Thyroid gland (tissue), 4 donors: ENCODE data around the gene CHST12. TPM values are rescaled to one million over a fixed set of nuclear protein-coding genes. Genes with fewer than 3 reads are reported as not detected.

Experiments
- DNase-seq, 2 donors: peaks; one replicate each; pipeline ENCODE4 v3.0.0-alpha.2; 2019
- H3K27ac ChIP-seq, 3 donors: fragments of 200-600 bp; sonication (generic); 1 replicate in 2 of 3; 2 replicates in 1 of 3; pipeline ENCODE4 v1.5.1; 2016 to 2019; ENCODE audit warnings: mild to moderate bottlenecking in 1 of 3, moderate library complexity in 1 of 3
- H3K27me3 ChIP-seq: fragments of 200-600 bp; sonication (generic); one replicate; pipeline ENCODE4 v1.5.1; 2019
- H3K36me3 ChIP-seq, 2 donors: fragments of 200-600 bp; sonication (generic); one replicate each; pipeline ENCODE4 v1.5.1; 2016 to 2019
- H3K4me1 ChIP-seq, 2 donors: fragments of 200-600 bp; sonication (generic); one replicate each; pipeline ENCODE4 v1.5.1; 2017 to 2019
- H3K4me3 ChIP-seq, 3 donors: fragments of 200-600 bp; sonication (generic); replicated peaks in 1 of 3; 1 replicate in 2 of 3; 2 replicates in 1 of 3; pipeline ENCODE4 v1.5.1; 2016; ENCODE audit warnings: mild to moderate bottlenecking in 1 of 3
- H3K9me3 ChIP-seq: fragments of 200-600 bp; sonication (generic); one replicate; pipeline ENCODE4 v1.5.1; 2017
- POLR2A ChIP-seq, 2 donors: fragments of 450-650 bp; IDR thresholded peaks; one replicate each; pipeline ENCODE4 v1.6.1; 2017; ENCODE audit warnings: antibody characterized with exemption in 2 of 2, mild to moderate bottlenecking in 2 of 2, moderate library complexity in 1 of 2
- WGBS, 2 donors: methylation state at CpG; one replicate each; pipeline ENCODE4 v1.1.5; 2017; 5-methylcytosine and 5-hydroxymethylcytosine counted together
- intact Hi-C: fragments of 100-400 bp; cut with DNase I; formaldehyde crosslinking; loops from one replicate; pipeline ENCODE4 v1.15.1; 2023
- total RNA-seq, 4 donors: library from RNA; depleted of rRNA; stranded (reverse); fragments of >200 nt; gene quantifications; one replicate each; pipeline ENCODE4 v1.2.3, GENCODE V29; 2016
- TF ChIP-seq, protein P1 (sequence below), 6 experiments: fragments of 200-600 bp in 3 of 6; fragments of 450-650 bp in 3 of 6; sonication (generic) in 3 of 6; IDR thresholded peaks; one replicate each; pipeline ENCODE4 v1.5.1; 2016 to 2019; ENCODE audit warnings: antibody characterized with exemption in 6 of 6, mild to moderate bottlenecking in 2 of 6, inconsistent platforms in 1 of 6, moderate library complexity in 1 of 6

CHST12 gene
- total RNA-seq, 4 donors from 2014 or later = 15.3 to 24.2 (median 19.2) TPM

- WGBS, 2 donors = 95 to 96% methylated on average over 8 to 9 of the region's 9 CpGs
- TF ChIP-seq POLR2A (IDR thresholded peaks at IDR 0.05) = no peak
- TF ChIP-seq, protein P1, sequence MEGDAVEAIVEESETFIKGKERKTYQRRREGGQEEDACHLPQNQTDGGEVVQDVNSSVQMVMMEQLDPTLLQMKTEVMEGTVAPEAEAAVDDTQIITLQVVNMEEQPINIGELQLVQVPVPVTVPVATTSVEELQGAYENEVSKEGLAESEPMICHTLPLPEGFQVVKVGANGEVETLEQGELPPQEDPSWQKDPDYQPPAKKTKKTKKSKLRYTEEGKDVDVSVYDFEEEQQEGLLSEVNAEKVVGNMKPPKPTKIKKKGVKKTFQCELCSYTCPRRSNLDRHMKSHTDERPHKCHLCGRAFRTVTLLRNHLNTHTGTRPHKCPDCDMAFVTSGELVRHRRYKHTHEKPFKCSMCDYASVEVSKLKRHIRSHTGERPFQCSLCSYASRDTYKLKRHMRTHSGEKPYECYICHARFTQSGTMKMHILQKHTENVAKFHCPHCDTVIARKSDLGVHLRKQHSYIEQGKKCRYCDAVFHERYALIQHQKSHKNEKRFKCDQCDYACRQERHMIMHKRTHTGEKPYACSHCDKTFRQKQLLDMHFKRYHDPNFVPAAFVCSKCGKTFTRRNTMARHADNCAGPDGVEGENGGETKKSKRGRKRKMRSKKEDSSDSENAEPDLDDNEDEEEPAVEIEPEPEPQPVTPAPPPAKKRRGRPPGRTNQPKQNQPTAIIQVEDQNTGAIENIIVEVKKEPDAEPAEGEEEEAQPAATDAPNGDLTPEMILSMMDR (IDR thresholded peaks at IDR 0.05) = no peak
- Histone ChIP-seq H3K27ac (no peak overlapping the region), H3K4me1 (peaks cover 9 to 12% of the 10 kb centered on the region in 2 donors), H3K4me3 (no peak overlapping the region), H3K36me3 (no peaks in the 10 kb centered on the region), H3K27me3 (no peaks in the 10 kb centered on the region), H3K9me3 (no peaks in the 10 kb centered on the region)
- intact Hi-C loops = no loop called here
- no peak for DNase-seq
Measured at GRCh38 chr7:2443491-2443890, 40.1 kb downstream of the CHST12 start.

GRCh38 chr7:2444476-2444875 is 41.1 kb downstream of the CHST12 start:
- Histone ChIP-seq H3K27ac (no peak overlapping the region), H3K36me3 (no peaks in the 10 kb centered on the region), H3K4me3 (no peak overlapping the region), H3K4me1 (peaks cover 9 to 12% of the 10 kb centered on the region in 2 donors), H3K27me3 (no peaks in the 10 kb centered on the region), H3K9me3 (no peaks in the 10 kb centered on the region)
- TF ChIP-seq, protein P1 (IDR thresholded peaks at IDR 0.05) = no peak
- TF ChIP-seq POLR2A (IDR thresholded peaks at IDR 0.05) = no peak
- no peak for DNase-seq
- 75 to 83% methylated on average over 3 of the region's 3 CpGs for WGBS, 2 donors
- intact Hi-C loops = no loop called here

GRCh38 chr7:2445047-2445446 is 41.6 kb downstream of the CHST12 start:
- H3K36me3 ChIP-seq = no peaks in the 10 kb centered on the region
- H3K4me3 ChIP-seq = no peak overlapping the region
- no peaks in the 10 kb centered on the region for H3K27me3 ChIP-seq
- H3K4me1 ChIP-seq = peaks cover 8 to 11% of the 10 kb centered on the region in 2 donors
- intact Hi-C loops = no loop called here
- DNase-seq = no peak
- WGBS, 2 donors = 81 to 85% methylated on average over 10 of the region's 10 CpGs
- TF ChIP-seq, protein P1 (IDR thresholded peaks at IDR 0.05) = no peak
- TF ChIP-seq POLR2A (IDR thresholded peaks at IDR 0.05) = no peak
- H3K27ac ChIP-seq = no peak overlapping the region
- H3K9me3 ChIP-seq = no peaks in the 10 kb centered on the region

DNA sequence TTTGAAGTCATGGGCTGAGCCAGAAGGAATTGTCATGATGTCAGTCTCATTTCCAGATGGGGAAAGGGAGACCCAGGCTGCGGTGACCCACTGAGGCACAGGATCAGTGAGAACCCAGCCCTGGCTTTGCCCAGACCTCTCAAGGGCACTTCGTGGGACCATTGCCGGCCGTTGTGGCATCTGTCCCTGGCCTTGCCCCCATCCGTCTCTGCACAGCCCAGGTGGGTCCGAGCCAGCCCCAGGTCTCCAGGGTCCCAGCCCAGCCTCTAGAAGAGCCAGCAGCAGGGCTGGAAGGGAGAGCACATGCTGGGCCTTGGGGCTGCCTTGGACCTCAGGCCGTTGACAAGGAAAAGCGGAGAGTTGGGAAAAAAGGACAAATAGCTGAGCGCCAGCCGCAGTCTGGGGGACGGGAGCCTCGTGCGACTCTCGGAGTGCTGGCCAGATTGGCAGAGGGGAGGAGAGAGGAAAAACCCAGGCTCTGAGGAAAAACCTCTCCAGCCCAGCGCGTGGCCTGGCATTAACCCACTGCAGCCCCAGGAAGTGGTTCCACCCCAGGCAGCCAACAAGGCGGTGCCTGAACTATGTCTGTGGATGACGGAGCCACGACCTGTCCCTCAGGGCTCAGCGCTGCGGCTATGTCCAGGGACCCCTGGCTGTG is 42.6 kb downstream of the CHST12 start:
- H3K27ac ChIP-seq = no peak overlapping the region
- H3K4me1 ChIP-seq = peaks cover 0 to 2% of the 10 kb centered on the region in 2 donors
- H3K9me3 ChIP-seq = no peaks in the 10 kb centered on the region
- no peak for DNase-seq
- no peaks in the 10 kb centered on the region for H3K27me3 ChIP-seq
- no peaks in the 10 kb centered on the region for H3K36me3 ChIP-seq
- WGBS, 2 donors = 77 to 80% methylated on average over 17 to 19 of the region's 21 CpGs
- TF ChIP-seq POLR2A (IDR thresholded peaks at IDR 0.05) = no peak
- TF ChIP-seq, protein P1 (IDR thresholded peaks at IDR 0.05) = no peak
- intact Hi-C loops = no loop called here
- H3K4me3 ChIP-seq = no peak overlapping the region

DNA sequence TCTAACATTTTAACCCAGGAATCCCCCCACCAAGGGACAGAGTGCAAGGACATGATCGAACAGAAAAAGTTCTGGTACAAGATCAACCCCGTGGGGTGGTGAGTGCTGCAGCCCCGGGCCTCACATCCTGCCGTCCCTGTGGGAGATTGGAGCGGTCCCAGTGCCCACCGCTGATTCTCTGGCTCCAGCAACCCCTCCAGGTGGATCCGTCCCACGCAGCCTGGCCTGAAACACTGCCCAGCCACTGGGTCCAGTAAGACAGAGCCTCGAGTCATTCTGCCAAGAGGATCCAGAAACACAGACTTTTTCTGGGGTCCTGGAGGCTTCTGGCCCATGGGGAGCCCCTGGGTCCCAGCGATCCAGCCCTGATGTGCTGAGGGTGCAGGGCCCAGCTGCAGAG is 43.3 kb downstream of the CHST12 start:
- no peaks in the 10 kb centered on the region for H3K36me3 ChIP-seq
- intact Hi-C loops = no loop called here
- peaks cover 2 to 8% of the 10 kb centered on the region in 2 donors for H3K4me1 ChIP-seq
- WGBS, 2 donors = 82 to 100% methylated on average over 1 to 6 of the region's 10 CpGs
- H3K9me3 ChIP-seq = no peaks in the 10 kb centered on the region
- no peak overlapping the region for H3K27ac ChIP-seq
- H3K4me3 ChIP-seq = no peak overlapping the region
- TF ChIP-seq POLR2A (IDR thresholded peaks at IDR 0.05) = no peak
- TF ChIP-seq, protein P1 (IDR thresholded peaks at IDR 0.05) = no peak
- DNase-seq = no peak
- H3K27me3 ChIP-seq = no peaks in the 10 kb centered on the region
